Neural progenitor cell (in vitro differentiated cells): ENCODE measurements around the gene CYB561. TPM values are rescaled to one million over a fixed set of nuclear protein-coding genes. Genes with fewer than 3 reads are reported as not detected.

Source experiments
- DNase-seq: peaks from one replicate; pipeline ENCODE4 v3.0.0-alpha.2; 2016; ENCODE audit warnings: low spot score
- H2AFZ ChIP-seq: fragments of 200-600 bp; sonication (generic); replicated peaks from 2 replicates; pipeline ENCODE4 v1.6.1; 2016; ENCODE audit warnings: antibody characterized with exemption
- H3F3A ChIP-seq: fragments of 200-600 bp; sonication (generic); 2 replicates; pipeline ENCODE4 v1.6.1; 2016; ENCODE audit warnings: antibody characterized with exemption, low read depth
- H3K27ac ChIP-seq: fragments of 200-600 bp; sonication (generic); 2 replicates; pipeline ENCODE4 v1.5.1; 2016; ENCODE audit warnings: mild to moderate bottlenecking
- H3K27me3 ChIP-seq: fragments of 200-600 bp; sonication (generic); 2 replicates; pipeline ENCODE4 v1.6.1; 2016; ENCODE audit warnings: mild to moderate bottlenecking, moderate library complexity
- H3K36me3 ChIP-seq: fragments of 200-600 bp; sonication (generic); 2 replicates; pipeline ENCODE4 v1.5.1; 2016
- H3K4me1 ChIP-seq: fragments of 200-600 bp; sonication (generic); 2 replicates; pipeline ENCODE4 v1.6.1; 2016; ENCODE audit warnings: mixed run types
- H3K4me2 ChIP-seq: fragments of 200-600 bp; sonication (generic); 2 replicates; pipeline ENCODE4 v1.6.1; 2016
- H3K4me3 ChIP-seq: fragments of 200-600 bp; sonication (generic); 2 replicates; pipeline ENCODE4 v1.5.1; 2016
- H3K79me2 ChIP-seq: fragments of 200-600 bp; sonication (generic); 2 replicates; pipeline ENCODE4 v1.6.1; 2016; ENCODE audit warnings: low read depth
- H3K9ac ChIP-seq: fragments of 200-600 bp; sonication (generic); 2 replicates; pipeline ENCODE4 v1.6.1; 2016
- H3K9me3 ChIP-seq: fragments of 200-600 bp; sonication (generic); 2 replicates; pipeline ENCODE4 v1.5.1; 2016; ENCODE audit warnings: low read depth
- H4K20me1 ChIP-seq: fragments of 200-600 bp; sonication (generic); 2 replicates; pipeline ENCODE4 v1.6.1; 2016; ENCODE audit warnings: low read depth
- H3K27ac Mint-ChIP-seq: 3 replicates; pipeline ENCODE4 v1.8.0; 2021; ENCODE audit warnings: mixed read lengths
- H3K27me3 Mint-ChIP-seq: 2 replicates; pipeline ENCODE4 v1.8.0; 2022; ENCODE audit warnings: low read depth, mild to moderate bottlenecking, inconsistent platforms, moderate library complexity, mixed read lengths; ENCODE audit not compliant: insufficient read depth
- H3K36me3 Mint-ChIP-seq: 3 replicates; pipeline ENCODE4 v1.8.0; 2021; ENCODE audit warnings: mixed read lengths
- H3K4me1 Mint-ChIP-seq: 3 replicates; pipeline ENCODE4 v1.8.0; 2021; ENCODE audit warnings: mixed read lengths
- H3K4me3 Mint-ChIP-seq: 3 replicates; pipeline ENCODE4 v1.8.0; 2021; ENCODE audit warnings: mild to moderate bottlenecking, moderate library complexity, mixed read lengths
- H3K9me3 Mint-ChIP-seq: 3 replicates; pipeline ENCODE4 v1.8.0; 2020; ENCODE audit warnings: mixed read lengths
- CTCF ChIP-seq: fragments of 200-600 bp; sonication (generic); IDR thresholded peaks from 2 replicates; pipeline ENCODE4 v1.5.1; 2017; ENCODE audit warnings: antibody characterized with exemption, mild to moderate bottlenecking
- EZH2 ChIP-seq: fragments of 200-600 bp; sonication (generic); IDR thresholded peaks from 2 replicates; pipeline ENCODE4 v1.6.1; 2017; ENCODE audit warnings: antibody characterized with exemption, mild to moderate bottlenecking, moderate library complexity
- EZH2phosphoT487 ChIP-seq: fragments of 200-600 bp; sonication (generic); IDR thresholded peaks from 2 replicates; pipeline ENCODE4 v1.6.1; 2017; ENCODE audit warnings: antibody characterized with exemption
- total RNA-seq: library from RNA; depleted of rRNA; stranded (reverse); fragments of >200 nt; gene quantifications from 2 replicates; pipeline ENCODE4 v1.2.3, GENCODE V29; 2015; ENCODE audit warnings: low replicate concordance

Gene CYB561
- total RNA-seq, 1 donor from 2014 or later: 4.2 TPM

GRCh38 chr17:63399316-63399715, 46.8 kb downstream of the CYB561 start:
- Histone ChIP-seq H3K4me2 (no peak overlapping the region), H3K79me2 (no peaks in the 10 kb centered on the region), H3K4me1 (peaks cover 9% of the 10 kb centered on the region), H3K27me3 (no peaks in the 10 kb centered on the region), H3F3A (no peaks in the 10 kb centered on the region), H3K4me3 (no peak overlapping the region), H3K9me3 (no peaks in the 10 kb centered on the region), H4K20me1 (no peaks in the 10 kb centered on the region), H3K9ac (no peak overlapping the region), H3K36me3 (no peaks in the 10 kb centered on the region), H3K27ac (no peak overlapping the region), H2AFZ (no peak overlapping the region)
- Mint-ChIP-seq H3K9me3 (no peaks in the 10 kb centered on the region), H3K27me3 (peaks cover under 1% of the 10 kb centered on the region), H3K36me3 (peaks cover 20% of the 10 kb centered on the region), H3K4me1 (peaks cover 9% of the 10 kb centered on the region), H3K27ac (no peak overlapping the region), H3K4me3 (no peak overlapping the region)
- no peak for DNase-seq
- TF ChIP-seq EZH2phosphoT487 (no peak), EZH2 (no peak), CTCF (no peak)

- no peak for DNase-seq
- Histone ChIP-seq H3K4me1 (peaks cover 9% of the 10 kb centered on the region), H3K9ac (no peak overlapping the region), H3K9me3 (no peaks in the 10 kb centered on the region), H4K20me1 (no peaks in the 10 kb centered on the region), H3K4me3 (no peak overlapping the region), H3K27ac (no peak overlapping the region), H3K36me3 (no peaks in the 10 kb centered on the region), H3K79me2 (no peaks in the 10 kb centered on the region), H3F3A (no peaks in the 10 kb centered on the region), H2AFZ (no peak overlapping the region), H3K4me2 (no peak overlapping the region), H3K27me3 (no peaks in the 10 kb centered on the region)
- TF ChIP-seq EZH2: no peak
- TF ChIP-seq EZH2phosphoT487: no peak
- no peak for TF ChIP-seq CTCF
- Mint-ChIP-seq H3K4me1 (peaks cover 9% of the 10 kb centered on the region), H3K9me3 (no peaks in the 10 kb centered on the region), H3K27me3 (no peaks in the 10 kb centered on the region), H3K27ac (no peak overlapping the region), H3K36me3 (peaks cover 24% of the 10 kb centered on the region), H3K4me3 (no peak overlapping the region)
Measured at GRCh38 chr17:63398680-63399079, 47.4 kb downstream of the CYB561 start.

GRCh38 chr17:63395075-63395805, 50.9 kb downstream of the CYB561 start:
- Mint-ChIP-seq H3K27ac (no peak overlapping the region), H3K36me3 (peaks cover 30% of the 10 kb centered on the region), H3K4me1 (peaks cover 9% of the 10 kb centered on the region), H3K27me3 (no peaks in the 10 kb centered on the region), H3K4me3 (no peak overlapping the region), H3K9me3 (no peaks in the 10 kb centered on the region)
- H3F3A ChIP-seq: no peaks in the 10 kb centered on the region
- DNase-seq: no peak
- H3K4me3 ChIP-seq: no peak overlapping the region
- no peaks in the 10 kb centered on the region for H4K20me1 ChIP-seq
- H3K27me3 ChIP-seq: no peaks in the 10 kb centered on the region
- TF ChIP-seq EZH2 (no peak), CTCF (no peak), EZH2phosphoT487 (no peak)
- no peak overlapping the region for H3K9ac ChIP-seq
- H3K9me3 ChIP-seq: no peaks in the 10 kb centered on the region
- no peaks in the 10 kb centered on the region for H3K79me2 ChIP-seq
- H3K36me3 ChIP-seq: no peaks in the 10 kb centered on the region
- H3K27ac ChIP-seq: no peak overlapping the region
- H3K4me1 ChIP-seq: peaks cover 9% of the 10 kb centered on the region
- no peak overlapping the region for H3K4me2 ChIP-seq
- no peak overlapping the region for H2AFZ ChIP-seq
